ENCODE results near the gene FOXP4. TPM values are rescaled to one million over a fixed set of nuclear protein-coding genes. Genes with fewer than 3 reads are reported as not detected.

Gene FOXP4
- total and polyA plus RNA-seq, 2 donors (not counting 1 experiment from before 2014, with no cell fraction given) = 0.81 to 1.8 TPM

GRCh38 chr6:41598670-41599014, 52.5 kb downstream of the FOXP4 start:
- Histone ChIP-seq H3K27me3 (ENCODE audit: control insufficient read depth, insufficient read depth, low read length) (no peaks in the 10 kb centered on the region), H3K36me3 (ENCODE audit: control insufficient read depth, insufficient read depth, low read length) (no peaks in the 10 kb centered on the region), H3K4me3 (replicated peaks in 1 of 4; ENCODE audit: control extremely low read depth in 1 of 4, insufficient read depth in 1 of 4, low read depth in 3 of 4, low read length in 4 of 4) (no peak overlapping the region), H3K27ac (ENCODE audit: insufficient read depth, low read length) (no peak overlapping the region), H3K79me2 (ENCODE audit: control insufficient read depth, insufficient read depth, low read length) (no peaks in the 10 kb centered on the region), H3K4me2 (ENCODE audit: extremely low read depth, insufficient read depth, low read length) (no peak overlapping the region), H3K9me3 (ENCODE audit: control insufficient read depth, insufficient read depth, low read depth, low read length) (no peaks in the 10 kb centered on the region), H3K9ac (ENCODE audit: insufficient read depth, low read length) (no peak overlapping the region), H3K4me1 (ENCODE audit: control insufficient read depth, extremely low read depth, insufficient read depth, low read length) (no peaks in the 10 kb centered on the region), H4K20me1 (ENCODE audit: control insufficient read depth, extremely low read depth, insufficient read depth, low read length) (no peaks in the 10 kb centered on the region), H2AFZ (ENCODE audit: low read length) (no peak overlapping the region)
- no peak for TF ChIP-seq CTCF (conservative IDR thresholded peaks at IDR 0.05 in 1 of 2, IDR thresholded peaks at IDR 0.05 in 1 of 2; ENCODE audit: low read depth in 1 of 2, low read length in 2 of 2)
- TF ChIP-seq EZH2 (IDR thresholded peaks at IDR 0.05; ENCODE audit: low read length, missing control alignments) = no peak
- no peak for DNase-seq (ENCODE audit: low read depth in 2 of 2)

- TF ChIP-seq CTCF (conservative IDR thresholded peaks at IDR 0.05 in 1 of 2, IDR thresholded peaks at IDR 0.05 in 1 of 2; ENCODE audit: low read depth in 1 of 2, low read length in 2 of 2) (no peak), EZH2 (IDR thresholded peaks at IDR 0.05; ENCODE audit: low read length, missing control alignments) (no peak)
- Histone ChIP-seq H3K27me3 (ENCODE audit: control insufficient read depth, insufficient read depth, low read length) (no peaks in the 10 kb centered on the region), H3K4me3 (replicated peaks in 1 of 4; ENCODE audit: control extremely low read depth in 1 of 4, insufficient read depth in 1 of 4, low read depth in 3 of 4, low read length in 4 of 4) (no peak overlapping the region), H3K4me1 (ENCODE audit: control insufficient read depth, extremely low read depth, insufficient read depth, low read length) (no peaks in the 10 kb centered on the region), H3K79me2 (ENCODE audit: control insufficient read depth, insufficient read depth, low read length) (no peaks in the 10 kb centered on the region), H2AFZ (ENCODE audit: low read length) (no peak overlapping the region), H3K36me3 (ENCODE audit: control insufficient read depth, insufficient read depth, low read length) (no peaks in the 10 kb centered on the region), H3K4me2 (ENCODE audit: extremely low read depth, insufficient read depth, low read length) (no peak overlapping the region), H3K27ac (ENCODE audit: insufficient read depth, low read length) (no peak overlapping the region), H3K9me3 (ENCODE audit: control insufficient read depth, insufficient read depth, low read depth, low read length) (no peaks in the 10 kb centered on the region), H4K20me1 (ENCODE audit: control insufficient read depth, extremely low read depth, insufficient read depth, low read length) (no peaks in the 10 kb centered on the region), H3K9ac (ENCODE audit: insufficient read depth, low read length) (no peak overlapping the region)
- no peak for DNase-seq (ENCODE audit: low read depth in 2 of 2)
Measured at GRCh38 chr6:41599015-41599851, 53.1 kb downstream of the FOXP4 start.

DNA sequence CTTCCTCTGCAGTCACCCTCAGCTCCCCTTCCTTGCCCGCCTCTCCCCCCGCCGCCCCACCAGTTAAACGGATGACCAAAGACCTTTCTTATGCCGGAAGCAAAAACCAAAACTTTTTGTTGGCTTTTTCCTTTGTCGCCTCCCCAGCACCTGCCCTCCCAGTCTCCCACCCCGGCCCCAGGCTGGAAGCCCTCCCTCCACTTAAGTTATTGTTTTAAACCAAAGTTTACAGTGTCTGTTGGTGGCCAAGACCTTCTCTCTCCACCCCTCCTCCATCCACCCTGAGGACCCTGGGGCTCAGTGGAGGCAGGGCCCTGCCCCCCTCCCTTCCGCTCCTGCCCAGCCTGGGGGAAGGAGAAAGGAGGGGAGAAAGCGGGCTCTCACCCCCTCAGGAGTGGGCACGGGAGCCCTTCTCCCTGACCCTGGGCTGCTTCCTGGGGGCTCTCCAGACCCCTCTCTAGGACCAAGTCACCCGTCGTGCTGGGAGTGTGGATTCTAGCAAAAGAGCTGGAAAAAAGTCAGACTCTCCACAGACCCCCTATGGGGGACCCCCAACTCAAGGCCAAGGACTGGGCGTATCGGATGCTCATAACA, 53.8 kb downstream of the FOXP4 start:
- H3K4me2 ChIP-seq (ENCODE audit: extremely low read depth, insufficient read depth, low read length) = no peak overlapping the region
- no peak overlapping the region for H3K4me3 ChIP-seq (replicated peaks in 1 of 4; ENCODE audit: control extremely low read depth in 1 of 4, insufficient read depth in 1 of 4, low read depth in 3 of 4, low read length in 4 of 4)
- no peaks in the 10 kb centered on the region for H3K79me2 ChIP-seq (ENCODE audit: control insufficient read depth, insufficient read depth, low read length)
- H3K36me3 ChIP-seq (ENCODE audit: control insufficient read depth, insufficient read depth, low read length) = no peaks in the 10 kb centered on the region
- no peaks in the 10 kb centered on the region for H3K4me1 ChIP-seq (ENCODE audit: control insufficient read depth, extremely low read depth, insufficient read depth, low read length)
- TF ChIP-seq CTCF (conservative IDR thresholded peaks at IDR 0.05 in 1 of 2, IDR thresholded peaks at IDR 0.05 in 1 of 2; ENCODE audit: low read depth in 1 of 2, low read length in 2 of 2) = no peak
- TF ChIP-seq EZH2 (IDR thresholded peaks at IDR 0.05; ENCODE audit: low read length, missing control alignments) = no peak
- no peak overlapping the region for H3K27ac ChIP-seq (ENCODE audit: insufficient read depth, low read length)
- no peak overlapping the region for H3K9ac ChIP-seq (ENCODE audit: insufficient read depth, low read length)
- no peaks in the 10 kb centered on the region for H3K9me3 ChIP-seq (ENCODE audit: control insufficient read depth, insufficient read depth, low read depth, low read length)
- no peaks in the 10 kb centered on the region for H4K20me1 ChIP-seq (ENCODE audit: control insufficient read depth, extremely low read depth, insufficient read depth, low read length)
- no peak overlapping the region for H2AFZ ChIP-seq (ENCODE audit: low read length)
- no peaks in the 10 kb centered on the region for H3K27me3 ChIP-seq (ENCODE audit: control insufficient read depth, insufficient read depth, low read length)
- DNase-seq (ENCODE audit: low read depth in 2 of 2) = no peak

All from fibroblast of lung (primary cell).